Smooth muscle cell (in vitro differentiated cells): ENCODE measurements around the gene ADAMTSL2. TPM values are rescaled to one million over a fixed set of nuclear protein-coding genes. Genes with fewer than 3 reads are reported as not detected.

Experiments used
- DNase-seq: peaks from one replicate; lab custom pipeline; 2025; ENCODE audit not compliant: unreplicated experiment; lab: John Stamatoyannopoulos, UW
- H2AFZ ChIP-seq: fragments of 200-600 bp; sonication (generic); 2 replicates; pipeline ENCODE4 v1.6.0; 2016; ENCODE audit warnings: antibody characterized with exemption, low read depth, mild to moderate bottlenecking
- H3F3A ChIP-seq: fragments of 200-600 bp; sonication (generic); 2 replicates; pipeline ENCODE4 v1.6.0; 2017; ENCODE audit warnings: antibody characterized with exemption, low read depth
- H3K27ac ChIP-seq: fragments of 200-600 bp; sonication (generic); 2 replicates; pipeline ENCODE4 v1.5.1; 2016; ENCODE audit warnings: low read depth, mild to moderate bottlenecking
- H3K27me3 ChIP-seq: fragments of 200-600 bp; sonication (generic); 2 replicates; pipeline ENCODE4 v1.6.1; 2016; ENCODE audit warnings: low read depth, mild to moderate bottlenecking
- H3K36me3 ChIP-seq: fragments of 200-600 bp; sonication (generic); 2 replicates; pipeline ENCODE4 v1.5.1; 2016; ENCODE audit warnings: low read depth
- H3K4me1 ChIP-seq: fragments of 200-600 bp; sonication (generic); 2 replicates; pipeline ENCODE4 v1.5.1; 2016; ENCODE audit warnings: low read depth
- H3K4me2 ChIP-seq: fragments of 200-600 bp; sonication (generic); 2 replicates; pipeline ENCODE4 v1.6.0; 2016; ENCODE audit warnings: mild to moderate bottlenecking
- H3K4me3 ChIP-seq: fragments of 200-600 bp; sonication (generic); 2 replicates; pipeline ENCODE4 v1.5.1; 2016; ENCODE audit warnings: mild to moderate bottlenecking
- H3K79me2 ChIP-seq: fragments of 200-600 bp; sonication (generic); 2 replicates; pipeline ENCODE4 v1.6.0; 2016; ENCODE audit warnings: low read depth, mild to moderate bottlenecking
- H3K9ac ChIP-seq: fragments of 200-600 bp; sonication (generic); 2 replicates; pipeline ENCODE4 v1.6.0; 2016; ENCODE audit warnings: low read depth
- H3K9me3 ChIP-seq: fragments of 200-600 bp; sonication (generic); replicated peaks from 2 replicates; pipeline ENCODE4 v1.5.1; 2016; ENCODE audit warnings: low read depth
- H4K20me1 ChIP-seq: fragments of 200-600 bp; sonication (generic); 2 replicates; pipeline ENCODE4 v1.6.0; 2016; ENCODE audit warnings: low read depth
- WGBS: methylation state at CpG from one replicate; pipeline ENCODE4 v1.1.7; 2016; ENCODE audit warnings: low lambda C conversion rate; 5-methylcytosine and 5-hydroxymethylcytosine counted together
- polyA plus RNA-seq: library from polyadenylated mRNA; unstranded; fragments of >200 nt; fragmentation: Nextera tagmentation; extraction: Ambion mirVana; gene quantifications from 2 replicates; pipeline ENCODE4 v1.2.1, GENCODE V29; 2016
- total RNA-seq: library from RNA; depleted of rRNA; stranded (reverse); fragments of >200 nt; gene quantifications from 2 replicates; pipeline ENCODE4 v1.2.3, GENCODE V29; 2014
- TF ChIP-seq, protein P1 (sequence below): fragments of 200-600 bp; sonication (generic); IDR thresholded peaks from 2 replicates; pipeline ENCODE4 v1.5.1; 2017; ENCODE audit warnings: borderline replicate concordance, mild to moderate bottlenecking, antibody characterized with exemption; ENCODE audit not compliant: insufficient read depth, poor library complexity, severe bottlenecking

ADAMTSL2 gene
- total and polyA plus RNA-seq, 2 experiments from 2014 or later, result 8.1 to 10.5 TPM

DNA sequence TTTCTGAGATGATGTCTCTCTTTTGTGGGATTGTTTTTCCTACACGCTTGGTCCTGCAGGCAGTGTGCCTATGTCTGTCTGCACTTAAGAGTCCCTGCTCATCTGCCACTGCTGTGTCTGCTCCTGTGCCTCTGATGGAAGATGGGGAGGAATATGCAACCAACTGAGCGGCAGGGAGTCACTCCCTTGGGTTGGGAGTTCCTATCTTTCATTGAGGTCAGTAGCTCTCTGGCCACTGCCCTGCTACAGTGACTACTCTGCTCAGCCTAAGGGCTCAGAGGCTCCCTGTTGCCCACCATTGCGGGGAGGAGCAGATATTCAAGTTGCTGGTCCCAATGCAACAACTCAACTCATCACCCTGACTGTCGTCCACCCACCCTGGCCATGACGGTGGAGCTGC is 88.1 kb downstream of the ADAMTSL2 start:
- Histone ChIP-seq H3K4me2 (no peak overlapping the region), H3K9ac (no peak overlapping the region), H3K4me1 (no peaks in the 10 kb centered on the region), H3K4me3 (no peak overlapping the region), H3K27me3 (peaks cover 3% of the 10 kb centered on the region), H3K9me3 (no peaks in the 10 kb centered on the region), H2AFZ (no peak overlapping the region), H3K36me3 (no peaks in the 10 kb centered on the region), H3F3A (no peaks in the 10 kb centered on the region), H3K27ac (no peak overlapping the region), H4K20me1 (no peaks in the 10 kb centered on the region), H3K79me2 (no peaks in the 10 kb centered on the region)
- no peak for DNase-seq
- WGBS, result 85% methylated on average over 5 of the region's 5 CpGs
- TF ChIP-seq, protein P1, sequence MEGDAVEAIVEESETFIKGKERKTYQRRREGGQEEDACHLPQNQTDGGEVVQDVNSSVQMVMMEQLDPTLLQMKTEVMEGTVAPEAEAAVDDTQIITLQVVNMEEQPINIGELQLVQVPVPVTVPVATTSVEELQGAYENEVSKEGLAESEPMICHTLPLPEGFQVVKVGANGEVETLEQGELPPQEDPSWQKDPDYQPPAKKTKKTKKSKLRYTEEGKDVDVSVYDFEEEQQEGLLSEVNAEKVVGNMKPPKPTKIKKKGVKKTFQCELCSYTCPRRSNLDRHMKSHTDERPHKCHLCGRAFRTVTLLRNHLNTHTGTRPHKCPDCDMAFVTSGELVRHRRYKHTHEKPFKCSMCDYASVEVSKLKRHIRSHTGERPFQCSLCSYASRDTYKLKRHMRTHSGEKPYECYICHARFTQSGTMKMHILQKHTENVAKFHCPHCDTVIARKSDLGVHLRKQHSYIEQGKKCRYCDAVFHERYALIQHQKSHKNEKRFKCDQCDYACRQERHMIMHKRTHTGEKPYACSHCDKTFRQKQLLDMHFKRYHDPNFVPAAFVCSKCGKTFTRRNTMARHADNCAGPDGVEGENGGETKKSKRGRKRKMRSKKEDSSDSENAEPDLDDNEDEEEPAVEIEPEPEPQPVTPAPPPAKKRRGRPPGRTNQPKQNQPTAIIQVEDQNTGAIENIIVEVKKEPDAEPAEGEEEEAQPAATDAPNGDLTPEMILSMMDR, result no peak

Other genes starting within 250 kb of the ADAMTSL2 start
- gene SURF6, start 198.5 kb upstream of the ADAMTSL2 start, total RNA-seq, result 8.1 and 11.7 TPM in 2 replicates
- gene SURF6, start 198.5 kb upstream of the ADAMTSL2 start, polyA plus RNA-seq, result 16.5 and 17.8 TPM in 2 replicates
- 8.3 and 9.0 TPM in 2 replicates for gene MED22, start 186.6 kb upstream of the ADAMTSL2 start, total RNA-seq
- gene MED22, start 186.6 kb upstream of the ADAMTSL2 start, polyA plus RNA-seq, result 15.8 and 17.9 TPM in 2 replicates
- 1,134 and 1,254 TPM in 2 replicates for gene RPL7A, start 186.5 kb upstream of the ADAMTSL2 start, total RNA-seq
- 372 and 413 TPM in 2 replicates for gene RPL7A, start 186.5 kb upstream of the ADAMTSL2 start, polyA plus RNA-seq
- gene SURF1, start 178.2 kb upstream of the ADAMTSL2 start, total RNA-seq, result 23.8 and 33.5 TPM in 2 replicates
- gene SURF1, start 178.2 kb upstream of the ADAMTSL2 start, polyA plus RNA-seq, result 57.7 and 60.7 TPM in 2 replicates
- 2.8 and 11.4 TPM in 2 replicates for gene SURF2, start 178.2 kb upstream of the ADAMTSL2 start, total RNA-seq
- gene SURF2, start 178.2 kb upstream of the ADAMTSL2 start, polyA plus RNA-seq, result 21.4 and 28.9 TPM in 2 replicates
- 353 and 377 TPM in 2 replicates for gene SURF4, start 158.6 kb upstream of the ADAMTSL2 start, total RNA-seq
- gene SURF4, start 158.6 kb upstream of the ADAMTSL2 start, polyA plus RNA-seq, result 340 and 396 TPM in 2 replicates
- 2.7 TPM in 1 of 2 replicates, not detected in the other for gene STKLD1, start 158.3 kb upstream of the ADAMTSL2 start, total RNA-seq
- gene STKLD1, start 158.3 kb upstream of the ADAMTSL2 start, polyA plus RNA-seq, result 0.90 and 0.99 TPM in 2 replicates
- gene REXO4, start 116.7 kb upstream of the ADAMTSL2 start, total RNA-seq, result 11.5 and 12.9 TPM in 2 replicates
- gene REXO4, start 116.7 kb upstream of the ADAMTSL2 start, polyA plus RNA-seq, result 18.5 and 21.6 TPM in 2 replicates
- 1.4 and 3.1 TPM in 2 replicates for gene ADAMTS13, start 112.3 kb upstream of the ADAMTSL2 start, total RNA-seq
- gene ADAMTS13, start 112.3 kb upstream of the ADAMTSL2 start, polyA plus RNA-seq, result 3.7 and 6.8 TPM in 2 replicates
- gene CACFD1, start 74.7 kb upstream of the ADAMTSL2 start, total RNA-seq, result 5.8 and 8.9 TPM in 2 replicates
- gene CACFD1, start 74.7 kb upstream of the ADAMTSL2 start, polyA plus RNA-seq, result 22.8 and 27.1 TPM in 2 replicates
- gene SLC2A6, start 55.6 kb upstream of the ADAMTSL2 start, total RNA-seq, result 12.7 and 13.8 TPM in 2 replicates
- 21.0 and 28.3 TPM in 2 replicates for gene SLC2A6, start 55.6 kb upstream of the ADAMTSL2 start, polyA plus RNA-seq
- not detected in 2 replicates for gene MYMK, start 9.7 kb upstream of the ADAMTSL2 start, total RNA-seq
- not detected in 2 replicates for gene MYMK, start 9.7 kb upstream of the ADAMTSL2 start, polyA plus RNA-seq
- gene FAM163B, start 74.7 kb downstream of the ADAMTSL2 start, total RNA-seq, result 0.49 and 8.0 TPM in 2 replicates
- 3.4 and 5.0 TPM in 2 replicates for gene FAM163B, start 74.7 kb downstream of the ADAMTSL2 start, polyA plus RNA-seq
- gene DBH, start 101.7 kb downstream of the ADAMTSL2 start, total RNA-seq, result not detected in 2 replicates
- gene DBH, start 101.7 kb downstream of the ADAMTSL2 start, polyA plus RNA-seq, result 0.22 and 0.48 TPM in 2 replicates
- gene SARDH, start 203.6 kb downstream of the ADAMTSL2 start, total RNA-seq, result 3.3 and 4.5 TPM in 2 replicates
- 10.1 and 11.8 TPM in 2 replicates for gene SARDH, start 203.6 kb downstream of the ADAMTSL2 start, polyA plus RNA-seq